ENCODE measurements around the gene CKLF. TPM values are rescaled to one million over a fixed set of nuclear protein-coding genes. Genes with fewer than 3 reads are reported as not detected.

The CKLF gene
- polyA plus RNA-seq, 1 of the 3 experiments (the other 2 are of a cell fraction): 211 TPM

GRCh38 chr16:66574531-66574930 is 22.2 kb downstream of the CKLF start:
- no peak overlapping the region for H2AFZ ChIP-seq (ENCODE audit: low read depth)
- POLR2A ChIA-PET: no interaction called here
- peaks cover 2 to 6% of the 10 kb centered on the region in 2 experiments for H3K36me3 ChIP-seq (replicated peaks in 1 of 2; ENCODE audit: control insufficient read depth in 1 of 2, insufficient read depth in 2 of 2, low read length in 1 of 2)
- H3F3A ChIP-seq (replicated peaks; ENCODE audit: insufficient read depth): peaks cover 11% of the 10 kb centered on the region
- CTCF ChIA-PET: interaction anchor here (0.8 to 1.5 kb wide), 3 partner anchors 9 to 167 kb away, joined by 3 to 4 read pairs (median 4); partner anchors contain the start of gene CMTM3
- no peak overlapping the region for H3K4me3 ChIP-seq (ENCODE audit: low read depth in 2 of 2, low read length in 1 of 2)
- TF ChIP-seq GABPA (IDR thresholded peaks at IDR 0.05; ENCODE audit: low read depth) (no peak), PBX3 (IDR thresholded peaks at IDR 0.05) (no peak), RXRA (IDR thresholded peaks at IDR 0.05; ENCODE audit: borderline replicate concordance, low read depth) (no peak), TCF12 (IDR thresholded peaks at IDR 0.05) (no peak), CTCF (IDR thresholded peaks at IDR 0.05) (no peak), SMC3 (IDR thresholded peaks at IDR 0.05; ENCODE audit: low read depth, low read length) (no peak), SIN3A (IDR thresholded peaks at IDR 0.05; ENCODE audit: borderline replicate concordance, low read depth, low read length) (no peak), FOXJ3 (CRISPR knock-in tag; IDR thresholded peaks at IDR 0.05) (no peak), CHD2 (IDR thresholded peaks at IDR 0.05; ENCODE audit: low read length, partially characterized antibody) (no peak), RCOR1 (IDR thresholded peaks at IDR 0.05; ENCODE audit: low read length) (no peak), GATA2 (CRISPR knock-in tag; IDR thresholded peaks at IDR 0.05) (no peak), MAX (IDR thresholded peaks at IDR 0.05; ENCODE audit: low read depth) (no peak), NFIC (IDR thresholded peaks at IDR 0.05; ENCODE audit: borderline replicate concordance) (no peak), NRF1 (IDR thresholded peaks at IDR 0.05; ENCODE audit: low read depth, low read length) (no peak), JUND (IDR thresholded peaks at IDR 0.05) (no peak), TAF1 (IDR thresholded peaks at IDR 0.05; ENCODE audit: borderline replicate concordance, low read depth, low read length) (no peak), FOXM1 (IDR thresholded peaks at IDR 0.05; ENCODE audit: low read depth) (no peak), FOSL2 (IDR thresholded peaks at IDR 0.05; ENCODE audit: borderline replicate concordance, low read depth) (no peak), RAD21 (IDR thresholded peaks at IDR 0.05; ENCODE audit: low read length) (no peak)
- no peak overlapping the region for H3K4me2 ChIP-seq
- H3K4me1 ChIP-seq (ENCODE audit: control insufficient read depth in 1 of 2, insufficient read depth in 2 of 2, low read depth in 1 of 2, low read length in 1 of 2): peaks cover 0 to 6% of the 10 kb centered on the region in 2 experiments; a peak in 1 of 4 replicates
- H3K27ac ChIP-seq (ENCODE audit: low read depth in 2 of 2, low read length in 1 of 2): no peak overlapping the region
- DNase-seq: no peak
- H4K20me1 ChIP-seq (ENCODE audit: insufficient read depth): peaks cover 4% of the 10 kb centered on the region; the same call in 1 of the 2 replicates
- no peaks in the 10 kb centered on the region for H3K9me3 ChIP-seq
- H3K27me3 ChIP-seq (ENCODE audit: insufficient read depth): no peaks in the 10 kb centered on the region
- H3K79me2 ChIP-seq (ENCODE audit: insufficient read depth): no peaks in the 10 kb centered on the region
- no peaks in the 10 kb centered on the region for H3K9me2 ChIP-seq
- H3K9ac ChIP-seq: no peak overlapping the region
- 94% methylated on average over 3 of the region's 3 CpGs for WGBS (ENCODE audit: low lambda C conversion rate)

Measured in SK-N-SH (cell line).